ENCODE results near the gene PLIN5.

PLIN5 gene

DNA sequence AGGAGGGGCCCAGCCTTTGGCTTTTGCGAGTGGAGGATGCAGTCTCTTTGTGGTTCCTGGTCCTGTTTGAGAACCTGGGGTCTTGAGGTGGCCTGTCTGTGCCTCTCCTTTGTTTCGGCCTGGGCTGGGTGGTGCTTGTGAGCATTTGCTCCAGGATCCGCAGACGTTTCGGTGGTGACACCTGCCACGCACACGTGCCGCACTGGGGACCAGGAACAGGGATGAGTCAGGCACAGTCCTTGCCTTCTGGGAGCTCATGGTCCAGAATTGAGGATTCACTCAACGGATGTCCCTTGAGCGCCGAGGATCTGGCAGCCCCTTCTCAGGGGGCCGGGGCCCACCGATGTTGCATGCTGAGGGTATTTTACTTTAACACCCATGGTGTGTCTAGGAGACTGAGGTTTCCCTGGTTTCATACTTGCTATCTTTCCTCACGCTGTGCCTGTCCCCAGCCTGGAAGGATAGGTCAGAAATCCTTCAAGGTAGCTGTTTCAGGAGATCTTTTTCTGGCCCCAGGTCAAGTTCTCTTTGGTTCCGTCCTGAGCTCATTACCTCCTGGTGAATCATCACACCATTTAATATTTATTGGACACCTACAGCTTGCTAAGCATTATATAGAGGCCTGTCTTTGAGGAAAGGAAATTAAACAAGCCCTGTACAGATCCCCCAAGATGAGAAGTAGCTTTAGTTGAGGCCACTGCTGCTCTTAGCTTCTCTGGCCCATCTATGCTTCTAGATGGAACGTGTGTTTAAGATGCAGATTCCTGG lies 57.8 kb downstream of the PLIN5 start:
- no peak for DNase-seq

DNA sequence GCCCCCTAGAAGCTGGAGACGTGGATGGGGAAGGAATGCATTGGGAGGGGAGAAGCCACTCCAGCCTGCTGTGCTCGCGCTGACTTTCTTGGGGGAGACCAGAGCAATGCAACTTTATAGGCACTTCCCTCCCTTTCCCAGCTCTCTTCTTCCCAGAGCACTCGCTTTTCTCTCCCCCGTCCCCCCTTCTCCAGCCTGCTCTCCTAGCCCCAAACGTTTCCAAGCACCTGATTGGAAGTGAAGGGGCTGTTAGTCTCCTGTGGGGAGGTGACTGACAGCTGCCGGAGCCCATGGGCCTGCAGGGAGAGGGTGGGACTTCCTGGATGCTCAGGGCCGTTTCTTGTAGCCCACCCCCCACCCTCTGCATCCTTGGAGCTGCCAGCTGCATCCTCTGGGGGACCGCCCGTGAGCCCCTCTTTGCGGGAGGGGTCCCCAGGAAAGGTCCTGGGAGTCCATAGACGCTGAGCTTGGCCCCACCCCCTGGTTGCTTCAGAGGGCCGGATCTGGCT lies 60.5 kb downstream of the PLIN5 start:
- no peak for DNase-seq

DNA sequence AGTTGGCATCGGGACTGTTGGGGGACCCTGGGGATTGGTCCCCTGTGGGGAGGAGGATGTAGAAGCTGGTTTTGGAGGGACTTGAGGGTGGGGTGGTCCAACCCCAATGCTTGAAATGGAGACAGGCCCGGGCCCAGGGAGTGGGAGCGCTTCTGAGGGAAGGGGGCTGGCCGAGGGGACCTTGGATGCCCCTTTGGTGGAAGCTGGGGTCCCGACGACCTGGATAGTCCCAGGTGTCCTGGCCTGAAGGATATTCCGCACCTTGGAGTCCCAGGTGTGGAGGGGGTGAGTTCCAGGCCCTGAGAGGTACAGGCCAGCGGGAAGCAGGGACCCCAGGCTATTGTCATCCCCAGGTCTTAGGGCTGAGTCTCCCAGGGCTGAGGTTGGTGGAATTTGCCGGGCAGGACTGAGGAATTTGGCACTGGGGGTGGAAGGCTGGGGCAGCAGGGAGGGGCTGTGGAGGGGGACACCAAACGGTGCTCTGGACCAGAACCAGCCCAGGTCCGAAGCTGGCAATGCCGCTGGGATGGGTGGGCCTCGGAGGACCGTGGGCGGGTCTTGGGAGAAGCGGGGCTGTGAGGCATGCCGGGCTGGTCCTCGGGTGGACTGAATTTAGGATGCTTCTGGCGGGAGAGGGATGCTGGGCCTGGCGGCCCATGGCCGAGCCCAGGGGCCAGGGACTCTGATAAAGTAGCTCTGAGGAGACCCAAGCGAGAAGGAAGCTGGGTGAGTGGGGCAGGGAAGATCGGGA lies 61.1 kb downstream of the PLIN5 start:
- no peak for DNase-seq

DNA sequence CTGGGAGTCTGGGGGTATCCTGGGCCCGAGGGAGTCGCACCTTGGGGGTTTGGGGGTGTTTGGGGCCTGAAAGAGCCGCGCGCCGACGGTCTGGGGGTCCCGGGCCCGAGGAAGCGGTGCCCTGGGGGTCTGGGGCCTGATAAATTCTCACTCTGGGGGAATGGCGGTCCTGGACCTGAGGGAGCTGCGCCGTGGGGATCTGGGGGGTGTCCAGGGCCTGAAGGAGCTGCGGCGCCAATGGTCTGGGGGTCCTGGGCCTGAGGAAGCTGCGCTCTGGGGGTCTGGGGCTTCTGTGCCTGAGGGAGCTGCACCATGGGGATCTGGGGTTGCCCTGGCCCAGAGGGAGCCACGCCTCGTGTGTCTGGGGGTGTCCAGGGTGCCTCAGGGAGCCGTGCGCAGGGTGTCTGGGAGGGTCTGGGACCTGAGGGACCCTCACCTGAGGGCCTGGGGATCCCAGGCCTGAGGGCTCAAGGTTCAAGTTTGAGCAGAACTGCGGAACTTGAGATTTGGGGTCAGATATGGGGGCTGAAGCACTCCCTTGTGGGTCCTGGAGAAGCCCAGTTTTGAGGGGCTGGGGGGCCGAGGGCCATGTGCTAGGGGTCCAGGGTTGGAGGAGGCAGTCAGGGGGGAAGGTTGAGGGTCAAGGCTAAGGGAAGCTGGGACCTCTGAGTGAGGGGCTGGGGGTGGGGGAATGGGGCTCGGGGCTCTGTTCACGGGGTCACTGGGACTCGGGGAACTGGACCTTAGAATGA lies 61.8 kb downstream of the PLIN5 start:
- no peak for DNase-seq

Measured in GDM1 (cell line).